Muscle of leg (tissue), 11 donors: ENCODE data around the gene TLR9. TPM values are rescaled to one million over a fixed set of nuclear protein-coding genes. Genes with fewer than 3 reads are reported as not detected.

Experiments
- DNase-seq: peaks from one replicate; pipeline ENCODE4 v3.0.0; 2013
- H3K27ac ChIP-seq: one replicate; pipeline ENCODE4 v1.5.1; 2013; ENCODE audit warnings: mild to moderate bottlenecking, low read length, control low read depth
- H3K27me3 ChIP-seq: one replicate; pipeline ENCODE4 v1.6.1; 2013; ENCODE audit warnings: low read length; ENCODE audit not compliant: control insufficient read depth, insufficient read depth
- H3K36me3 ChIP-seq: one replicate; pipeline ENCODE4 v1.6.1; 2013; ENCODE audit warnings: low read length; ENCODE audit not compliant: control insufficient read depth, insufficient read depth
- H3K4me1 ChIP-seq: one replicate; pipeline ENCODE4 v1.6.1; 2013; ENCODE audit warnings: low read length; ENCODE audit not compliant: control insufficient read depth, insufficient read depth
- H3K4me3 ChIP-seq: one replicate; pipeline ENCODE4 v1.5.1; 2013; ENCODE audit warnings: low read length, control low read depth
- H3K9me3 ChIP-seq: replicated peaks from 2 replicates; pipeline ENCODE4 v1.6.1; 2013; ENCODE audit warnings: low read depth, low read length; ENCODE audit not compliant: control insufficient read depth
- WGBS: methylation state at CpG from one replicate; pipeline ENCODE4 v1.1.5; 2013; ENCODE audit warnings: missing lambda C conversion rate; ENCODE audit not compliant: insufficient coverage; 5-methylcytosine and 5-hydroxymethylcytosine counted together
- polyA plus RNA-seq, 8 donors: library from polyadenylated mRNA; unstranded; fragments of 120-200 nt; gene quantifications; one replicate each; pipeline versions ENCODE4 v1.2.1 to v1.2.3, GENCODE V29; 2013; ENCODE audit warnings: inconsistent platforms in 1 of 8, low replicate concordance in 1 of 8; ENCODE audit not compliant: insufficient read length in 8 of 8, insufficient read depth in 1 of 8
- total RNA-seq: library from RNA; stranded (reverse); fragments of 120-200 nt; gene quantifications from one replicate; pipeline ENCODE4 v1.2.4, GENCODE V29; 2013

TLR9 gene
- total and polyA plus RNA-seq, 9 donors, result 0.09 to 0.21 (median 0.15) TPM; not detected in 1

GRCh38 chr3:52176180-52176752 lies 49.2 kb downstream of the TLR9 start:
- Histone ChIP-seq H3K4me1 (no peaks in the 10 kb centered on the region), H3K27me3 (no peaks in the 10 kb centered on the region), H3K27ac (no peak overlapping the region), H3K4me3 (no peak overlapping the region), H3K9me3 (no peaks in the 10 kb centered on the region), H3K36me3 (no peaks in the 10 kb centered on the region)
- no peak for DNase-seq
- 80% methylated on average over 8 of the region's 8 CpGs for WGBS

GRCh38 chr3:52175416-52176179 lies 49.8 kb downstream of the TLR9 start:
- WGBS, result 84% methylated on average over 12 of the region's 14 CpGs
- no peaks in the 10 kb centered on the region for H3K4me1 ChIP-seq
- no peak overlapping the region for H3K27ac ChIP-seq
- no peaks in the 10 kb centered on the region for H3K9me3 ChIP-seq
- DNase-seq, result no peak
- H3K4me3 ChIP-seq, result no peak overlapping the region
- H3K36me3 ChIP-seq, result no peaks in the 10 kb centered on the region
- no peaks in the 10 kb centered on the region for H3K27me3 ChIP-seq

- no peaks in the 10 kb centered on the region for H3K9me3 ChIP-seq
- H3K27ac ChIP-seq, result no peak overlapping the region
- H3K4me1 ChIP-seq, result no peaks in the 10 kb centered on the region
- H3K27me3 ChIP-seq, result no peaks in the 10 kb centered on the region
- H3K4me3 ChIP-seq, result no peak overlapping the region
- no peak for DNase-seq
- 65% methylated on average over 7 of the region's 9 CpGs for WGBS
- H3K36me3 ChIP-seq, result no peaks in the 10 kb centered on the region
These were observed 50.5 kb downstream of the TLR9 start for GRCh38 chr3:52174896-52175295.

DNA sequence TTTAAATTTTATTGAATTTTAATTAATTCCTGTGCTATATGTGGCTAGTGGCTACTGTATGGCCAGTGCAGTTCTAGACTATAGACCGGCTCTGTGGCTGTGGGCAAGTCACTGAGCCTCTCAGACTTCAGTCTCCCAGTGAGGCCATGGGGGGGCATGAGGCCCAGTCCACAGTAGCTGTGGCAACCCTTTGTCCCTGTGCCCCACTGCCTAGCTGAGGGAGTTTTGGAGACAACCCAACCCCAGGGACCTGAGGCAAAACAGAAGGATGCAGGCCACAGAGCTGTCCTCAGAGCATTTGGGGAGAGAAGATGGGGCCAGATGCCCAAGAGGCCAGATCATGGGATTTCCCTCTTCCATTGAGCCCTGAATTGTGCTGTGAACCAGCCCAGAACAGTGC lies 52.3 kb downstream of the TLR9 start:
- Histone ChIP-seq H3K4me3 (no peak overlapping the region), H3K9me3 (no peaks in the 10 kb centered on the region), H3K4me1 (no peaks in the 10 kb centered on the region), H3K36me3 (no peaks in the 10 kb centered on the region), H3K27ac (no peak overlapping the region), H3K27me3 (no peaks in the 10 kb centered on the region)
- no peak for DNase-seq
- WGBS, result 100% methylated on average over 1 of the region's 1 CpG

GRCh38 chr3:52172262-52172757 lies 53.1 kb downstream of the TLR9 start:
- Histone ChIP-seq H3K9me3 (no peaks in the 10 kb centered on the region), H3K4me1 (no peaks in the 10 kb centered on the region), H3K27me3 (no peaks in the 10 kb centered on the region), H3K36me3 (no peaks in the 10 kb centered on the region), H3K4me3 (no peak overlapping the region), H3K27ac (no peak overlapping the region)
- WGBS, result 100% methylated on average over 4 of the region's 5 CpGs
- no peak for DNase-seq

GRCh38 chr3:52171514-52172261 lies 53.8 kb downstream of the TLR9 start:
- 58% methylated on average over 1 of the region's 3 CpGs for WGBS
- no peaks in the 10 kb centered on the region for H3K9me3 ChIP-seq
- no peaks in the 10 kb centered on the region for H3K36me3 ChIP-seq
- H3K4me1 ChIP-seq, result no peaks in the 10 kb centered on the region
- no peaks in the 10 kb centered on the region for H3K27me3 ChIP-seq
- H3K4me3 ChIP-seq, result no peak overlapping the region
- H3K27ac ChIP-seq, result no peak overlapping the region
- DNase-seq, result no peak

Other genes with a start within 250 kb of the TLR9 start
- gene ACY1, start 242.1 kb downstream of the TLR9 start, total RNA-seq, result 13.8 TPM
- 10 to 100 TPM; 10.2 to 20.7 (median 13.9) TPM for gene ACY1, start 242.1 kb downstream of the TLR9 start, polyA plus RNA-seq
- gene RPL29, start 229.8 kb downstream of the TLR9 start, total RNA-seq, result 2,497 TPM
- 1,000 to 10,000 TPM; 2,610 to 3,484 (median 2,959) TPM for gene RPL29, start 229.8 kb downstream of the TLR9 start, polyA plus RNA-seq
- gene DUSP7, start 169.1 kb downstream of the TLR9 start, total RNA-seq, result 14.0 TPM
- 10 to 100 TPM; 19.2 to 32.5 (median 26.5) TPM for gene DUSP7, start 169.1 kb downstream of the TLR9 start, polyA plus RNA-seq
- 3.1 TPM for gene POC1A, start 71.2 kb downstream of the TLR9 start, total RNA-seq
- gene POC1A, start 71.2 kb downstream of the TLR9 start, polyA plus RNA-seq, result 1 to 10 TPM; 4.2 to 7.5 (median 5.7) TPM
- gene ALAS1, start 27.5 kb downstream of the TLR9 start, total RNA-seq, result 30.4 TPM
- 10 to 100 TPM; 26.4 to 35.4 (median 31.1) TPM for gene ALAS1, start 27.5 kb downstream of the TLR9 start, polyA plus RNA-seq
- gene TWF2, start 13.5 kb upstream of the TLR9 start, total RNA-seq, result 22.0 TPM
- gene TWF2, start 13.5 kb upstream of the TLR9 start, polyA plus RNA-seq, result 10 to 100 TPM; 23.5 to 36.6 (median 29.9) TPM
- gene PPM1M, start 20.1 kb upstream of the TLR9 start, total RNA-seq, result 11.6 TPM
- gene PPM1M, start 20.1 kb upstream of the TLR9 start, polyA plus RNA-seq, result 10 to 100 TPM; 13.2 to 22.5 (median 17.9) TPM
- gene WDR82, start 53.0 kb upstream of the TLR9 start, total RNA-seq, result 52.6 TPM
- gene WDR82, start 53.0 kb upstream of the TLR9 start, polyA plus RNA-seq, result 100 to 1,000 TPM in 2 of 8 donors, 10 to 100 TPM in 6; 74.2 to 103 (median 89.2) TPM
- 4.5 TPM for gene GLYCTK, start 62.2 kb upstream of the TLR9 start, total RNA-seq
- gene GLYCTK, start 62.2 kb upstream of the TLR9 start, polyA plus RNA-seq, result 10 to 100 TPM in 1 of 8 donors, 1 to 10 TPM in 7; 4.0 to 10.2 (median 5.0) TPM
- gene DNAH1, start 90.7 kb upstream of the TLR9 start, total RNA-seq, result 3.2 TPM
- gene DNAH1, start 90.7 kb upstream of the TLR9 start, polyA plus RNA-seq, result 1 to 10 TPM; 3.3 to 6.0 (median 4.6) TPM
- gene BAP1, start 184.4 kb upstream of the TLR9 start, total RNA-seq, result 39.1 TPM
- gene BAP1, start 184.4 kb upstream of the TLR9 start, polyA plus RNA-seq, result 10 to 100 TPM; 49.0 to 64.9 (median 55.5) TPM
- 7.1 TPM for gene PHF7, start 185.0 kb upstream of the TLR9 start, total RNA-seq
- gene PHF7, start 185.0 kb upstream of the TLR9 start, polyA plus RNA-seq, result 1 to 10 TPM; 6.9 to 9.3 (median 8.2) TPM
- 10.8 TPM for gene SEMA3G, start 219.5 kb upstream of the TLR9 start, total RNA-seq
- gene SEMA3G, start 219.5 kb upstream of the TLR9 start, polyA plus RNA-seq, result 10 to 100 TPM; 11.0 to 20.3 (median 16.3) TPM
- gene TNNC1, start 228.4 kb upstream of the TLR9 start, total RNA-seq, result 608 TPM
- 1,000 to 10,000 TPM in 2 of 8 donors, 100 to 1,000 TPM in 6; 521 to 1,724 (median 629) TPM for gene TNNC1, start 228.4 kb upstream of the TLR9 start, polyA plus RNA-seq
- 47.2 TPM for gene NISCH, start 230.0 kb upstream of the TLR9 start, total RNA-seq
- gene NISCH, start 230.0 kb upstream of the TLR9 start, polyA plus RNA-seq, result 10 to 100 TPM; 53.9 to 91.9 (median 68.9) TPM